Fibroblast of skin of left biceps (primary cell): ENCODE data around the gene TCERG1L.
"Not testable (repeated sequence)": the region's sequence is repeated elsewhere in the genome, so short reads cannot be mapped to it uniquely, and the experiment has no call there.

Experiments
- DNase-seq, 2 experiments: peaks; one replicate each; pipeline ENCODE4 v3.0.0-alpha.2; 2013; ENCODE audit warnings: low read depth in 2 of 2

TCERG1L gene

GRCh38 chr10:131084791-131085090 lies 226.8 kb downstream of the TCERG1L start:
- DNase-seq: no peak

- DNase-seq: no peak
Observed at GRCh38 chr10:131083915-131084790, 227.4 kb downstream of the TCERG1L start.

DNA sequence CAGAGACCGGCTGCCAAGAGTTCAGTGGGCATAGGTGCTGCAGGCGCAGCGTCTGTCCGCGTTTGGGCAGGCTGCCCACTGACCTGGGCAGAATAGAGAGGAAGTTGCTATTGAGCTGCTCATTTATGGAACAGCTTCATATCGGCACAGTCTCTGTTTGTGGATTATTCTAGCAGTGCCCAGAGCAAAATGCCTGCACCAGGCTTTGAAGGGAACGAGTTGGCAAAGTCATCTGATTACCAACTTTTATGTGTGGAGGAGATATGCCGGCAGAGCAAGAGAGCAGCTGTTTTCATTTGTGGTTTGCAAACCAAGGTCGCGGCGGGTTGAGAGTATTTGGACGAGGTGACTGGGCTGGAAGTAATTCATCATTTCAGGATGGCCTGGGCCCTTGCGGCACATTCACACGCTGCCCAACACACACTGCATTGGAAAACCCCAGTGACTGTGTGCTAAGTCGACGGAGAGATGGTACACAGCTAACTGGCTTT lies 228.5 kb downstream of the TCERG1L start:
- DNase-seq: no peak

DNA sequence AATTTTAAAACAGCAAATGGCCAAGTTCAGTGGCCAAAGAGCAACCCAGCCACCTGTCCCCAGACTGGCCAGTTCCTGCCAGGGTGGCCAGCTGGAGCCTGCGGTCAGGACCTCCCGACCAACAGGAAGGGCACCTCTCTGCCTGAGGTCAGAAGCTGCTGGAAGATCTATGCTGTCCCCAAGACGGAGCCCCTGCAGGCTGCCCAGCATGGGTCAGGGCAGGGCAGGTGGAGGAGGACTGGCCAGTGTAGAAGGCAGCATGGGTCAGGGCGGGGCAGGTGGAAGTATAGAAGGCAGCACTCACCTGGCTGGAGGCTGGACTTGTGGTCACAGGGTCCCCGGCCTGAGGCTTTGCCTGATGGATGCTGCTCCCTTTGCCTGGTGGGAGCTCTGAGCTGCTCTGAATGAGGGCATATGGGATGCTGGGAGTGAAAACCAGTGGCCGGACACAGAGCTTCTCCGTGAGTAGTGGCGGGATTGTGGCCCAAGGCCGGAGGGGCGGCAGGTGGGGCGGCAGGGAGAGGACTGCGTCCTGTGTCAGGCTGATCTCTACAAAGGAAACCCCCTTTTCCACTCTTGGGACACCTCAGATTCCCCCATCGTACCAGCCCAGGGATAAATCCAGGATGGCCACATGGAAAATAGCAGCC lies 229.2 kb downstream of the TCERG1L start:
- DNase-seq: no peak

- DNase-seq: no peak
Observed at GRCh38 chr10:131081786-131082185, 229.7 kb downstream of the TCERG1L start.

- no peak for DNase-seq
Observed at GRCh38 chr10:131081376-131081775, 230.1 kb downstream of the TCERG1L start.

DNA sequence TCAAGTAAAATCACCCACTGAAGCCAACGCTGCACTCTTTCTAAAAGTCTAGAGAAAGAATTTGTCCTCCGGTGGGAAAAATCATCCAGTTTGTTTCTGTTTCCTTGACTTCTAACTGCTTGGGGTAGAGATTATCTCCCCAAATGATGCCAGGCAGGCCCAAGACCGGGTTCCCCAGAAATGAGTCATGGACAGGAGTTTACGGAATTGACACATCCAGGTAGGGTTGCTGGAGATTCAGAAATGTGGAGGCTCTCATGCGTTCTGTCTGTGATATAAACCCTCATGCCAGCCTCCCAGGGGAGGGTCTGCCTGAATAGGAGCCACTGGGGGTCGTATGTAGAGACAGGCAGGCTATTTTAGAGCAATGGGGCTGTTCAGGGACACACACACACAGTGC lies 230.9 kb downstream of the TCERG1L start:
- no peak for DNase-seq

DNA sequence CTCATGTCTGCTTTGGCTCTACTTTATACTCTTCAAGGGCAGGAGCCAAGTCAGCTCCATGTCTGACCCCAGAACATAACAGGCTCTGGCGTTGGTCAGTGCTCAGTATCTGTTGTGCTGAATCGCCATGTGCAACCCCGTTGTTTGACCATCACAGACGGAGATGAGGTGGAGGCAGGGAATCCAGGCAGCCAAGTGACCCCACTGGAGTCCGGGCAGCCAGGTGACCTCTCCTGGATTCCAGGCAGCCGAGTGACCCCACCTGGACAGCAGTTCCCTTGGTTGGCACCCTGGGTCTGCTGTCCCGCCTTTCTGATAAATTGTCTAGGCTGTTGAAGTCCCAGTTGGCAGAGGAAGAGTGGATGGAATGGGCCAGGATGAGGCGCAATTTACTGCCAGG lies 232.2 kb downstream of the TCERG1L start:
- DNase-seq: no peak

- DNase-seq: not testable (repeated sequence)
Observed at GRCh38 chr10:131078882-131079280, 232.6 kb downstream of the TCERG1L start.

- no peak for DNase-seq
Observed at GRCh38 chr10:131078131-131078881, 233.2 kb downstream of the TCERG1L start.

DNA sequence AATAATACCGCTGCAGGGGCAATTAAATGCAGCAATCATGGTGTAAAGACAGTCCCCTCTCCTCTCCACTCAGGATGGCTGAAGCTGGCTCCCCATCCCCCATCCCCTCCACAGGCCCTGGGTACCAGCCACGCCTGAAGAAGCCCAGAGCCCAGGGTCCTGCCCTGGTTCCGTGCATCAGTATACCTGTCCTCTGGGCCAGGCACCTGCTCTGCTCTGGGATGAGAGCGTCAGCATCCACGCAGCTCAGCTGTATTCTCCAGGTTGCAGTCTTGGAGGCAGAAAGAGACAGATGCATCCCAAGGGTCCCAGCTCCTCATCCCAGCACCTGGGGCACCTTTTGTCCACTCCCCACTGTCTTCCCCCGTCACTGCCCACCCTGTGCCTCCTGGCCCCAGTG lies 233.8 kb downstream of the TCERG1L start:
- no peak for DNase-seq

- no peak for DNase-seq
Observed at GRCh38 chr10:131077031-131077430, 234.5 kb downstream of the TCERG1L start.

DNA sequence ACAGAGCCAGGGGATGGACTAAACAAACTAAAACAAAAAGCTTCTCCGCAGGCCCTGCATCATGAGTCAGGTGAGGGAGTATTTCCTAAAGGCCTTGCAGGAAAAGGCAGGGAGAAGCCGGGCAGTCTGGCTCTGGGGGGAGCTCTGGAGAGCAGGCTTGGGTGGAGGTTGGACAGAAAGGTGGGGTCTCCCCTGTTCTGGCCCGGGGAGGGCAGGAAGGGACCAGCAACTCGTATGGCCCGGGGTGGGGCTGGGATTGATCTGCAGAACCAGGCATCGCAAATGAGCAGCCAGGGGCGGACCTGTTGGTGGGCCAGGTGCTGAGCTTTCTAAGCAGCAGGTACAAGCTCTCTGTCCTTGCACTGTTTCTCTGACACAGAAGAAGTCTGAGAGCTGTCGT lies 235.2 kb downstream of the TCERG1L start:
- no peak for DNase-seq

- DNase-seq: no peak
Observed at GRCh38 chr10:131075218-131075770, 236.2 kb downstream of the TCERG1L start.

DNA sequence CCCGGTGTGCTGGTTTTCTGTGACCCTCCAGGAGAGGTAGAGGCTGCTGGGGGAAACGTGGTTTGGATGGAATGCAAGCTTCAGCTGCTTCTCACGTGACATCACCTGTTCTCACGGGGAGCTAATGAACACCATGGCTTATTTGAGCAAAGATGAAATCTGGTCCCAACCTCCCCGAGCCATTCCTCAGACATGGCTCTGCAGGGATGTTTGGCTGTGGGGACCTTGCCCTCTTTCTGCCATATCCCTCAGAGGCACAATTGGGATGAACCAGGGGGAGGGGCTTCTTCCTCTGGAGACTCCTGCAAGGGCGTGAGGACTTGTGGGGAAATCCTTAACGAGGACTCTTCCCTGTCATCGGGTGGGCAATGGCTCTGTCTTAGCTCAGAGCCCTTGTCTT lies 236.8 kb downstream of the TCERG1L start:
- DNase-seq: no peak

- no peak for DNase-seq
Observed at GRCh38 chr10:131073469-131074035, 238.0 kb downstream of the TCERG1L start.

GRCh38 chr10:131072651-131073468 lies 238.7 kb downstream of the TCERG1L start:
- no peak for DNase-seq

DNA sequence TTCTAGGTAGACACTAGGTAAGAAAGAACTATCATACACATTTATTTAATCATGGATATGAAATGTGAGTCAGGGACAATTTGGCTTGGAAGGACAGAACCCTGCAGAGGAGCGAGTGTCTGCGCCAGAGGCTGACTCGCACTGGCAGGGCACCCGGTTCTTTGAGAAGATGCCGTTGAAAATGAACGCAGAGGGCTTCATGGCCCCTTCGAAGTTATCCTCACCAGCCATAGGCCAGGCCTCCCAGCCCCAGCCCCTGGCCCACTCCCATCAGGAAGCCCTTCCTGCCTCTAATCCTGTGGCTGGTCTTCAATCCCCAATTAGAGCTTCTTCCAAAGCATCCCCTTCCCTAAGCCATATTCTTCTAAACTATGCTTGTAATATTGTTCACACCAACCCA lies 239.8 kb downstream of the TCERG1L start:
- DNase-seq: no peak

DNA sequence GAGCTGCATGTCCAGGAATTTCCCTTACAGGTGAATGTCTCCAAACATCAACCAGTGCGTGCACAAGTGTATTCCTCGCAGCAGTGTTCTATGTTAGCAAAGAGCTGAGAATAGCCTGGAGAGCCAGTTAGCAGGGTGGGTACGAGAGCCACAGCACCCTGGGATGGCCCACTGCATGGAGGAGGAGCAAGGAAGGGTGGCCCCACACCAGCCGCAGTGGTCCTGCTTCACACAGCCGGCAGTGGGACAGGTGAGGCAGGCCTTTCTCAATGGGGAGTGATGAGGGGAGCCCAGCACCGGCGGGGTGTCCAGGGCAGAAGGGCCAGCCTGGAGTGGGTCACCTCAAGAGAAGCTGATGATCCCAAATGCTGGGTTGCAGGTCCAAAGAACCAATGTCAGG lies 240.7 kb downstream of the TCERG1L start:
- no peak for DNase-seq

- no peak for DNase-seq
Observed at GRCh38 chr10:131068760-131069159, 242.8 kb downstream of the TCERG1L start.

DNA sequence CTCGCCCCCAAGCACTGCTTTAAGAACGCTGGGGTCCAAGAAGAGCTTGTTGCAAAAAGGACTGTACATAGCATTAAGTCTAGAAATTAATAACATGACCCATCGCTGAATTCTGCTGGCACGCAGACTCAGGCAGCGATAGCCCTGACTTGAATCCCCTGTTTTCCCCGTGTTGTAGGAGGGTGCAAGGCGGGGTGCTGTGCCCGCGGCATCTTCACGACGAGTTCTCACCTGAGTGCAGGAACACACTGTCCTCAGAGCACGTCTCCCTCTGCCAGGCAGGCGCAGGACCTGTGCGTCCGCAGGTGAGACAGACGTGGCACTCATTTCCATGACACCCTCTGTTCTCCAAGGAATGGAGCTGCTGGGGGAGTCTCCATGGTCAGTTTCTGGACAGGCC lies 243.2 kb downstream of the TCERG1L start:
- DNase-seq: no peak
